HepG2 (cell line): ENCODE data around the gene FETUB. TPM values are rescaled to one million over a fixed set of nuclear protein-coding genes. Genes with fewer than 3 reads are reported as not detected.
A peak's percentile ranks its signal among the peaks of the same experiment; 100 is the strongest.

Source experiments
- ATF6 ChIP-seq: sonication (generic); formaldehyde crosslinking; conservative IDR thresholded peaks from 2 replicates; pipeline ENCODE4 v1.4.0; 2020; ENCODE audit warnings: missing genetic modification reagents
- DNMT3B ChIP-seq: conservative IDR thresholded peaks from 2 replicates; pipeline ENCODE4 v1.6.1; 2016; ENCODE audit warnings: missing biosample characterization, control low read depth
- ELF3 ChIP-seq: IDR thresholded peaks from 2 replicates; pipeline ENCODE4 v1.6.1; 2016; ENCODE audit warnings: missing genetic modification reagents, missing compliant biosample characterization
- FOXO4 ChIP-seq: sonication (generic); formaldehyde crosslinking; conservative IDR thresholded peaks from 2 replicates; pipeline ENCODE4 v1.8.1; 2023; ENCODE audit warnings: missing genetic modification reagents
- HNF4A ChIP-seq: sonication (generic); formaldehyde crosslinking; IDR thresholded peaks from 2 replicates; pipeline ENCODE4 v1.4.0; 2020; ENCODE audit warnings: missing genetic modification reagents
- HNF4G ChIP-seq, 2 experiments: sonication (generic) in 1 of 2; formaldehyde crosslinking in 1 of 2; IDR thresholded peaks; 2 replicates each; pipeline versions ENCODE4 v1.4.0 to v1.6.1; 2011 to 2020; ENCODE audit warnings: borderline replicate concordance in 2 of 2, low read depth in 2 of 2, mild to moderate bottlenecking in 2 of 2, low read length in 1 of 2, missing genetic modification reagents in 1 of 2, moderate library complexity in 1 of 2
- ISL2 ChIP-seq: sonication (generic); formaldehyde crosslinking; IDR thresholded peaks from 2 replicates; pipeline ENCODE4 v1.5.0; 2020; ENCODE audit warnings: missing genetic modification reagents
- PAWR ChIP-seq: sonication (generic); formaldehyde crosslinking; IDR thresholded peaks from 2 replicates; pipeline ENCODE4 v1.4.0; 2020; ENCODE audit warnings: missing genetic modification reagents, mild to moderate bottlenecking, borderline replicate concordance
- RNF219 ChIP-seq: sonication (generic); formaldehyde crosslinking; IDR thresholded peaks from 2 replicates; pipeline ENCODE4 v1.5.0; 2020; ENCODE audit warnings: mild to moderate bottlenecking, missing genetic modification reagents
- RORA ChIP-seq: sonication (generic); formaldehyde crosslinking; IDR thresholded peaks from 2 replicates; pipeline ENCODE4 v1.5.0; 2020; ENCODE audit warnings: mild to moderate bottlenecking, missing genetic modification reagents, moderate library complexity
- SALL2 ChIP-seq: sonication (generic); formaldehyde crosslinking; IDR thresholded peaks from 2 replicates; pipeline ENCODE4 v1.8.1; 2023; ENCODE audit warnings: mild to moderate bottlenecking, missing genetic modification reagents, inconsistent platforms
- SP4 ChIP-seq: sonication (generic); formaldehyde crosslinking; IDR thresholded peaks from 2 replicates; pipeline ENCODE4 v1.8.1; 2023; ENCODE audit warnings: mild to moderate bottlenecking, missing genetic modification reagents
- ZEB1 ChIP-seq: IDR thresholded peaks from 2 replicates; pipeline ENCODE4 v1.6.1; 2012; ENCODE audit warnings: mild to moderate bottlenecking, low read depth, inconsistent platforms; ENCODE audit not compliant: insufficient replicate concordance
- ZNF101 ChIP-seq: sonication (generic); formaldehyde crosslinking; IDR thresholded peaks from 2 replicates; pipeline ENCODE4 v1.4.0; 2020; ENCODE audit warnings: mild to moderate bottlenecking, low read depth, missing genetic modification reagents, borderline replicate concordance
- ZNF251 ChIP-seq: sonication (generic); formaldehyde crosslinking; IDR thresholded peaks from 2 replicates; pipeline ENCODE4 v1.9.0; 2021; ENCODE audit warnings: mild to moderate bottlenecking, missing genetic modification reagents
- ZNF414 ChIP-seq: sonication (generic); formaldehyde crosslinking; IDR thresholded peaks from 2 replicates; pipeline ENCODE4 v1.5.0; 2020; ENCODE audit warnings: missing genetic modification reagents
- ZNF547 ChIP-seq: sonication (generic); formaldehyde crosslinking; IDR thresholded peaks from 2 replicates; pipeline ENCODE4 v1.5.1; 2020; ENCODE audit warnings: mild to moderate bottlenecking, missing genetic modification reagents
- ZNF670 ChIP-seq: sonication (generic); formaldehyde crosslinking; IDR thresholded peaks from 2 replicates; pipeline ENCODE4 v1.8.0; 2022; ENCODE audit warnings: mild to moderate bottlenecking, missing genetic modification reagents, borderline replicate concordance
- ZNF891 ChIP-seq: sonication (generic); formaldehyde crosslinking; IDR thresholded peaks from 2 replicates; pipeline ENCODE4 v1.5.0; 2020; ENCODE audit warnings: mild to moderate bottlenecking, missing genetic modification reagents
- ZSCAN31 ChIP-seq: sonication (generic); formaldehyde crosslinking; IDR thresholded peaks from 2 replicates; pipeline ENCODE4 v1.5.0; 2020; ENCODE audit warnings: low read depth, mild to moderate bottlenecking, missing genetic modification reagents
- polyA plus RNA-seq, 8 experiments: library from polyadenylated mRNA; depleted of rRNA in 3 of 8; stranded (reverse) in 7 of 8; unstranded in 1 of 8; fragments of >200 nt; fragmentation: Illumina TruSeq in 4 of 8; extraction: Trizol in 4 of 8; gene quantifications; 2 replicates each; pipeline versions ENCODE4 v1.2.1 to v1.2.3, GENCODE V29; 2011 to 2016; ENCODE audit warnings: low read depth in 4 of 8, missing spikeins in 1 of 8, mixed read lengths in 1 of 8; ENCODE audit not compliant: insufficient read depth in 1 of 8
- total RNA-seq, 5 experiments: library from RNA; depleted of rRNA; stranded (reverse); fragments of >200 nt; fragmentation: Illumina TruSeq; extraction: Trizol; gene quantifications; 2 replicates each; pipeline ENCODE4 v1.2.3, GENCODE V29; 2016; ENCODE audit warnings: low read depth in 1 of 5

FETUB gene
- total and polyA plus RNA-seq, 2 of the 13 experiments (the other 11 are each of a cell fraction or from before 2014, with no cell fraction given), result 2.1 to 4.4 TPM

GRCh38 chr3:186620213-186621092 lies 19.7 kb upstream of the FETUB start (continued):
- TF ChIP-seq ATF6 (no peak), HNF4A (CRISPR knock-in tag) (no peak), ZNF891 (CRISPR knock-in tag) (0 out of 2 replicates have a peak, but pooled peaks have one; percentile 48), RORA (no peak), SP4 (CRISPR knock-in tag) (peak; percentile 64), ISL2 (CRISPR knock-in tag) (peak; percentile 48; the same call in 1 of the 2 replicates), ZNF547 (CRISPR knock-in tag) (peak; percentile 63), ZNF414 (CRISPR knock-in tag) (peak; percentile 88), ZEB1 (no peak), ZSCAN31 (CRISPR knock-in tag) (0 out of 2 replicates have a peak, but pooled peaks have one; percentile 16), ZNF251 (peak; percentile 36; the same call in 1 of the 2 replicates), PAWR (CRISPR knock-in tag) (no peak), HNF4G (IDR thresholded peaks at IDR 0.05; ENCODE audit: borderline replicate concordance, low read depth, low read length) (no peak), HNF4G (CRISPR knock-in tag; IDR thresholded peaks at IDR 0.05; ENCODE audit: borderline replicate concordance, low read depth) (no peak), FOXO4 (CRISPR knock-in tag) (0 out of 2 replicates have a peak, but pooled peaks have one; percentile 18), ELF3 (peak; percentile 38), RNF219 (CRISPR knock-in tag) (peak; percentile 30; the same call in 1 of the 2 replicates), SALL2 (no peak), ZNF101 (CRISPR knock-in tag) (no peak), ZNF670 (CRISPR knock-in tag) (0 out of 2 replicates have a peak, but pooled peaks have one; percentile 6), DNMT3B (CRISPR knock-in tag) (no peak)
